Lower leg skin (tissue), 3 donors: ENCODE results near the gene GYPC.

Source experiments
- POLR2A ChIP-seq, 2 donors: fragments of 450-650 bp; IDR thresholded peaks; one replicate each; pipeline ENCODE4 v1.6.1; 2016 to 2017; ENCODE audit warnings: antibody characterized with exemption in 2 of 2, mild to moderate bottlenecking in 1 of 2, moderate library complexity in 1 of 2
- TF ChIP-seq, protein P1 (sequence below), 3 donors: fragments of 450-650 bp; IDR thresholded peaks; one replicate each; pipeline ENCODE4 v1.5.1; 2016; ENCODE audit warnings: antibody characterized with exemption in 3 of 3, mild to moderate bottlenecking in 3 of 3, moderate library complexity in 2 of 3

DNA sequence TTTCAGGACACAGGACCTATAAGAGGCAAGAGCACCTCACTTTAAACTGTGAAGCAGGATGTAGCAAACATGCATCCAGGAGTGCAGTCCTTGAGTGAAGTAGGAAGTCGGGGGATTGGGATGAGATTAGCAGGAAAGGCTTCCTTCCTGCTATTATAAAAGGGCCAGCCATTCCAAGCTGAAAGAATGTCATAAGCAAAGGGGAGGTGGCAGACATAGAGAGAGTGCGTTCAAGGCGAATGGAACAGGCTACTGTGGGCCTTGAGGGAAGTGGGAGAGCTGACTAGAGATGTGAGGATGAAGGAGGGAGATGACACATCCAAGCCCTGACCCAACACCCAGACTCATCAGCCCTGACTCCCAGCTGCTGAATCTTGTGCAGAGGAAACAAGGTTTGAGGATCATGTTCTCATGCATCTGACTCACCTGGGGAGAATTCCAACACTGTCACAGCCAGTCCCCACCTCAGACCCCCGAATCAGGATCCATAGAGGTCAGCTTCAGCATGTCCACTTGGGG, 63.9 kb downstream of the GYPC start:
- TF ChIP-seq, protein P1, sequence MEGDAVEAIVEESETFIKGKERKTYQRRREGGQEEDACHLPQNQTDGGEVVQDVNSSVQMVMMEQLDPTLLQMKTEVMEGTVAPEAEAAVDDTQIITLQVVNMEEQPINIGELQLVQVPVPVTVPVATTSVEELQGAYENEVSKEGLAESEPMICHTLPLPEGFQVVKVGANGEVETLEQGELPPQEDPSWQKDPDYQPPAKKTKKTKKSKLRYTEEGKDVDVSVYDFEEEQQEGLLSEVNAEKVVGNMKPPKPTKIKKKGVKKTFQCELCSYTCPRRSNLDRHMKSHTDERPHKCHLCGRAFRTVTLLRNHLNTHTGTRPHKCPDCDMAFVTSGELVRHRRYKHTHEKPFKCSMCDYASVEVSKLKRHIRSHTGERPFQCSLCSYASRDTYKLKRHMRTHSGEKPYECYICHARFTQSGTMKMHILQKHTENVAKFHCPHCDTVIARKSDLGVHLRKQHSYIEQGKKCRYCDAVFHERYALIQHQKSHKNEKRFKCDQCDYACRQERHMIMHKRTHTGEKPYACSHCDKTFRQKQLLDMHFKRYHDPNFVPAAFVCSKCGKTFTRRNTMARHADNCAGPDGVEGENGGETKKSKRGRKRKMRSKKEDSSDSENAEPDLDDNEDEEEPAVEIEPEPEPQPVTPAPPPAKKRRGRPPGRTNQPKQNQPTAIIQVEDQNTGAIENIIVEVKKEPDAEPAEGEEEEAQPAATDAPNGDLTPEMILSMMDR (IDR thresholded peaks at IDR 0.05) = no peak
- no peak for TF ChIP-seq POLR2A (IDR thresholded peaks at IDR 0.05)
